GM18951 (cell line): ENCODE data around the gene MROH2B.
"Not testable (repeated sequence)": the region's sequence is repeated elsewhere in the genome, so short reads cannot be mapped to it uniquely, and the experiment has no call there.

Experiments used
- POLR2A ChIP-seq: IDR thresholded peaks from 4 replicates; pipeline ENCODE4 v1.6.1; 2011; ENCODE audit warnings: mild to moderate bottlenecking; ENCODE audit not compliant: insufficient read length, insufficient read depth; ENCODE audit errors: extremely low read depth
- in situ Hi-C: fragments of 300-500 bp; cut with MboI; formaldehyde crosslinking; loops from one replicate; pipeline ENCODE4 v1.12.0; 2022; ENCODE audit warnings: low sequenced_read_pairs, mixed read lengths, inconsistent platforms; ENCODE audit not compliant: unreplicated experiment

MROH2B gene

DNA sequence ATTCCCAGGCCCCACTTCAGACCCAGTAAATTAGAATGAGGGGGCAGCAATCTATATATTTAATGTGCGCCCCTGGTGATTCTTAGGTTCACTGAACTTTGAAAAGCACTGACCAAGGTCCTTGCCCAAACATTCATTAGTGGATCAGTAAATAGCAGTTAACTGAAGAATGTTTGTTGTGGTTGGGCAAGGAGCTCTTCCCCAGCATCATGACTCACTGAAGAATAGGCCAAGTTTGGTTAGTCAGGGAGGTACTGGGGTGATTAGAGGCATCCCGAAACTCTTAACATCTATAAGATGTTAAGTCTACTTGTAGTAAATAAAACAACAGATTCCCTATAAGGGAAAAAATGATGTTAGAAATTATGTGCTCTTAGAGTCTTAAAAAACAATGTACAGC lies 833 bp upstream of the MROH2B start:
- in situ Hi-C loops, result no loop called here
- no peak for TF ChIP-seq POLR2A

DNA sequence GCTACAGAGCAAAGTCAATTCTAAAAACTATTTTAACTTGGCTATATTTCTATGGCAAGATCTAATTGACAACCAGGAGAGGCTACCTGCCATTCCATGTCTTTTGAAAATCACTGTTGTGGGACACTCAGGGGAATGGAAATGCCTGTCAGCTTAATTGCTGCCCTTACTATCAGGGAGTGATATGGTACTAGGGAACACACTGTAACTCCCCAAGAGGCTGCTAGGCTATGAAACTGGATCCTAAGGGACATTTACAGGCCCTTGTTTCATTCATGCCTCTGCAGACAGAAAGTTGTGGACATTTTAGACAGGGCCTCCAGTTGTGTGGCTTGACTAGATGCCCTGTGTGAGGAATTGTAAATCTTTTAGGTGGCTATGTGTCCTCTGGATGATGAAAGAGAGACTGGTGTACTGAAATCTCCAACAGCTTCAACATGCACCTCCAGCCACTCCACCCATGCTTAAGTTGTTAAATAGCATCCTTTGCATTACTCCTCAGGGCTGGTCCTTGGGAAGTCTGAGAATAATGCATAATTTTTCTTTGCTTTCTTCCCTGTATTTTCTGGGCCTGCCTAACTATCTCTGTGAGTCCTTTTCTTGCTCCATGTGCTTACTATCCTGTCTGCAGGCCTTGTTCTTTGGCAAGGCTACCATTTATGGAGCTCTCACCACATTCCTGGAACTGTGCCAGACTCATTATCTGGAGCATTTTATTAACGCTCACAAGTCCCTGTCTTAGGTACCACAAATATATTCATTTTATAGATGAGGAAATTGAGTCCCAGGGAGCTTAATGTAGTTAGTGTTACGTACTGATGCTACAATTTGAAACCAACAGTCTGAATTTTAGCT lies 3.2 kb downstream of the MROH2B start:
- in situ Hi-C loops, result no loop called here
- TF ChIP-seq POLR2A, result no peak

DNA sequence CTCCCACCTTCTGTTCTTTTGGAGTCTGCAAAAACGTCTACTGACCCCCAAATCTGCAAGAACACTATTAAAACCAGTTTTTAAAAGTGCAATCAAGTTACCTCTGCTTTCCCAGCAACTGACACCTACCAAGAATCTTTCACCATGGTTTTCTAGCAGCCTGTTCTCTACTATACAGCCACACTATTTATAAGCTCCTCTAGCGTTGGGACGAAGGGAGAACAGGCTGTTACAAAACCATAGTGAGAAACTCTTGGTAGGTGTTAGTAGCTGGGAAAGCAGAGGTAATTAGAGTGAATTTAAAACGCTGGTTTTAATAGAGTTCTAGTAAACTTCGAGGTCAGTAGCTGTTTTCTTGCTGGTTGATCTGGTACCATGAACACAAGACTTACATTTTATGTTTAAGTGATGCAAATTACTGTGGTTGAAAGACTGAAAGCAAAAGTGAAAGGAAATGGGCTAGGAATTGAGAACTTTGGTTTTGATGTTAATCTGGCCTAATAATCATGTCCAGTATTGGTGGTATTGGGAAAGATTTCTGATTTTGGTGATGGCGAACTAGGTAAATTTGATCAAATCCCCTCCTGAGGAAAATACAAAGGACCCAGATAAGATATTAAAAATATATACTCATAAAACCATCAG lies 5.3 kb downstream of the MROH2B start:
- no peak for TF ChIP-seq POLR2A
- in situ Hi-C loops, result no loop called here

DNA sequence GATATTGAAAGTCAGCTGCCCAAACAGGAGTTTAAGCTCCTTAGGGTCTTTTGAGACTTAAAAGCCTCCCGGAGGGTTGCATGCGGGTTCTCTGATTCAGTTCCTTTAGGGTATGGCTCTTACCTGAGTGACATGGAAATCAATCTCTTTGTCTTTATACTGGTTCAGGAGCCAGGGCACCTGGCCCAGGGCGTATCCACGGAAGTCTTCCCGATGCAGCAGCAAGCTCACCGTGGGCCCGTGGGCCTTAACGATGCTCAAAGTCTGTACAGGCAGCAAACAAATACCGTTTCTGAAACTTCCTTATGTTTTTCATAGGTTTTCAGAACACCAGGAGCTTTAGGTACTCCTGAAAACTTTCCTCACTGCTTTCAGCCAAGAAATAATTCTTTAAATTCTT lies 13.2 kb downstream of the MROH2B start:
- in situ Hi-C loops, result no loop called here
- no peak for TF ChIP-seq POLR2A

DNA sequence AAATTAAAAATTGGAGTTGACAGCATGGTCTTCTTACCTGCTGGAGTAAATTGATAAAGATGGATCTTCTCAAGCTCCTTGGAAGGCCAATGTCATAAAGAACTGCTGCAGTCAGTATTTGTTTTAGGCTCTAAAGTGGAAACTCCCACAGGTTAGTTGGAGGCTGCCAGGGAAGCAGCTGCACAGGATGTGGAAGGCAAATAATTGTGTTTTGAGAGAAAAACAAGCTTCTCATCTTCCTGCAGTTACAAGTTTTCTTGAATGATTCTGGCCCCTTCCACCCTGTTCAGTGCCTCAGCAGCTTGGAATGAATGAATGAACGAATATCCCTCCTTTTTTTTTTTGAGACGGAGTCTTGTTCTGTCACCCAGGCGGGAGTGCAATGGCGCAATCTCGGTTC lies 13.9 kb downstream of the MROH2B start:
- in situ Hi-C loops, result no loop called here

DNA sequence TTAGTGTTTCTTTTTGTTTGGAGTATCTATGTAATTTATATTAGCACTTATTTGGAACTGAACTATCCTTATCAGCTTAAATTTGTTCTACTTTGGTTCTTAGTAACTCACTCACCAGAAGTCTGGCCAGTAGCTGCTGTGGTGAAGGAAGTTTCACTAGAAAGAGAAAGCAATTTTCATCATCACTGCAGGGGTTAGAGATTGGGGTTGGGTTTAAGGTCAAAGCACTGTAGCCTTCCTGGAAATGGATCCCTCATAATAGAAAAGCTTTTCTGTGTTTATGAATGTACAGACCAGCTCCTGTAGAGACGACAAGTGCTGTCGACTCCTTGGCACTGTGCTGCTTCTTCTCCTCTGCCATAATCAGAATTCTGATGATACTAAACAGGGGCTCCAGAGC lies 22.2 kb downstream of the MROH2B start:
- in situ Hi-C loops, result no loop called here
- TF ChIP-seq POLR2A, result no peak

More for the DNA sequence above, 13.9 kb downstream of the MROH2B start:
- TF ChIP-seq POLR2A, result no peak

DNA sequence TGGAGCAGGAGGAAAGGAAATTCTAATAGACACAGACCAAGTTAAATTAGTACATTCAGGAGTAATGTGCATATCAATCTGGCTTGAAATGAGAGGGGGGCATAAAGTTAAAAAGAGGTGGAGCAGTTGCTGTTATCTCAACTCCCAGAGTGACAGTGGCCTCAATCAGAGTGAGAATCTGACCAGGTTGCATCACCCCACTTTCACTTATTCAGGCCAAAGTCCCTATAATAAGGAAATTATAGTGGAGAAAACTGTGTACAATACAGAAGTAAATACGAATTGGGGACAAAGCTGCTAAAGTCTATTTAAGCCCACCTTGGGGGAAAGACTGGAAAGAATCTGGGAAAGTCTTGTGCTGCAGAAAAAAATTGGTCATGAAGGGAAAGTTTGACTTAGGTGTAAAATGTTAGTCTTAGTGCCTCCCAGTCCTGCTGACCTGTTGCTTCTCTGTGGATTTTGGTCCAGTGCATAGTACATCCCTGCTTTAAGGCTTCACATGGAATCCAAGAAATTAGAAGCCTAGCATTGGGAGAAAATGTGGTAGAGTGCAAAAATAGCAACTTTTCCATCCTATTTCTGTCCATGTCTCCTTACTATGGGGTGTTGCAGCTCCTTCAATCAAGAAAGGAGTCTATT lies 27.9 kb downstream of the MROH2B start:
- in situ Hi-C loops, result no loop called here
- no peak for TF ChIP-seq POLR2A

DNA sequence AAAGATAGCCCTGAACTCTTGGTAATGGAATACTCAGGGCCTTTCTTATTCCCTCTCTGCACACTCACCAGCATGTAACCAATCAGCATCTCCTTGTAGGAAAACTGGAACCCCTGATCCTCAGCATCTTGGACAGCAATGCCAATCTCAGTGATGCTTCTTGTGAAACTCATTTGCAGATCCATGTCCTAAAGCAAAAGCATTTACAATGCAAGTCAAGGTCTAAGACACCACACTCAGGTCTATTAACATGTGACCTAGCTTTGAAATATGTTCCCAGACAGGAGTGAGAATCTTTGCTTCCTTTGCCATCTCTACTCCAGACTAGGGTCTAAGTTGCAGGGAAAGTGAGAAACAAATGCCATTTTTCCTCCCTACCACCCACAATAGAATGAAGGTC lies 38.2 kb downstream of the MROH2B start:
- in situ Hi-C loops, result no loop called here
- TF ChIP-seq POLR2A, result no peak

DNA sequence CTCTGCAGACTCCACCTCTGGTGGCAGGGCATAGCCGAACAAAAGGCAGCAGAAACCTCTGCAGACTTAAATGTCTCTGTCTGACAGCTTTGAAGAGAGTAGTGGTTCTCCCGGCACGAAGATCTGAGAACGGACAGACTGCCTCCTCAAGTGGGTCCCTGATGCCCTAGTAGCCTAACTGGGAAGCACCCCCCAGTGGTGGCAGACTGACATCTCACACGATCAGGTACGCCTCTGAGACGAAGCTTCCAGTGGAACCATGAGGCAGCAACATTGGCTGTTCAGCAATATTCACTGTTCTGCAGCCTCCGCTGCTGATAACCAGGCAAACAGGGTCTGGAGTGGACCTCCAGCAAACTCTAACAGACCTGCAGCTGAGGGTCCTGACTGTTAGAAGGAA lies 48.5 kb downstream of the MROH2B start:
- in situ Hi-C loops, result not testable (repeated sequence)

DNA sequence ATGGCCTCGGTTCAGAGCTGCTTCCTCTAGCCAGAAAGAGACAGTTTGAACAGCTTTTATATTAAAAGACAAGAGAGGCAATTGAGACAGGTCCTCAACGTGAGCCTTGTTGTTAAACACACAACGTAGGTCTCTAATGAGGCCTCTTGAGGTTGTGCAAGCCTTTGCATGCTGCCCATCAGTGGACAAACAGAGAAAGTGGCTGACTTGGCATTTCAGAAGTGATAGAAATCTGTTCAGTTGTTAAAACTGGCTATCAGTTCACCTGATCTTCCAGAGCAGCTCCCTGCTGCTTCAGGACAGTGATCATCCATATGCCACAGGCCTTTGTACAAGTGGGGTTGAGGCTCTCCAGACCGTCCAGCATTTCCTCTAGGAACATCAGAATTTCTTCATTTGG lies 58.8 kb downstream of the MROH2B start:
- TF ChIP-seq POLR2A, result no peak
- in situ Hi-C loops, result no loop called here

DNA sequence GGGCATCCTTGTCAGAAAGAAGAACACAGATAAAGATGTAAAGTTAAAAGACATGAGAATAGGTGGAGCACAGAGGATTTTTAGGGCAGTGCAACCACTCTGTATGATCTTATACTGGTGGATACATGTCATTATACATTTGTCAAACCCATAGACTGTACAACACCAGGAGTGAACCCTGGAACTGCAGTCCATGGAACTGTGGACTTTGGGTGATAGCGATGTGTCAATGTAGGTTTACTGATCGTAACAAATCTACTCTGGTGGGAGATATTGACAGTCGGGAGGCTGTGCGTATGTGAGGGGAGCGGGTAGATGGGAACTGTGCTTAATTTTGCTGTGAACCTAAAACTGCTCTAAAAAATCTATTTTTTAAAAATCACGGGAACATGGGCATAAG lies 60.6 kb downstream of the MROH2B start:
- in situ Hi-C loops, result no loop called here
- no peak for TF ChIP-seq POLR2A

DNA sequence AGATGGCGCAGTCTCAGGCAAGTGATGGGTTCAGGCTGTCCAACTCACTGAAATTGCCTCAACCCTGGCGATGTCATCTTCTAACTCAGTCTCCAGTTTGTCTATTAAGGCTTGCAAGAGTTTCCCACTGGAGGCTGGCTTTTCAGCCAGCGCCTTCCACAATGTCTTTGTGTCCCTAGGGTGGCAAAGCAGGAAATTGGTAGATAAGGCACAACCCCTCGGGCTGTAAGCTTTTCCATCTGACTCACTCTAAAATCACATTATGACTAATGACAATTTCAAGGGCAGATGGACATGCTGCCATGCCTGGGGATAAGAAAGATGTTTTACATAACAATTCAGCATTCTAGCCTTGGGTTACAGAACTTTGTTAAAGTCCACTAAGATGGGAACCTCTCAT lies 61.9 kb downstream of the MROH2B start:
- in situ Hi-C loops, result no loop called here
- TF ChIP-seq POLR2A, result no peak

DNA sequence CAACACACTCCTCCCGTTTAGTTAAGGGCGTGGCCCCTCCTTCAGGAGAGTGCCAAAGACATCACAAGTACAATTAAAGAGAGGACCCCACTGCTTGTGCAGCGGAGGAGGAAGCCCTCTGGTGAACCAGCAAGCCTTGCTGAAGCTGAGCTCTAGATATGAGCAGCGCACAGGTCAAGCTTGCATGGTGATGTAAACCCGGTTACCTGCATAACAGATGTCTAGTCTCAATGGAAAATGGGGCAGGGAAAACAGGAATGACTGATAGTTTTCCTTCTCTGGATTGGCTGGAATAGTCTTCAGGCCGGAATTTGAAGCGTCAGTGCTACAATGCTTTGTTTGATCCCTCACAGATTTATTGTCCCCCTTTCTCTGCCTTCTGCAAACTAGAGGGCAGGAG lies 66.2 kb downstream of the MROH2B start:
- in situ Hi-C loops, result no loop called here
- TF ChIP-seq POLR2A, result no peak
